ENCODE results near the gene B9D1.

B9D1 gene

GRCh38 chr17:19319771-19320505, 42.6 kb downstream of the B9D1 start:
- no peak for DNase-seq (ENCODE audit: low read depth in 2 of 2)

GRCh38 chr17:19318611-19319010, 43.9 kb downstream of the B9D1 start:
- no peak for DNase-seq (ENCODE audit: low read depth in 2 of 2)

GRCh38 chr17:19317359-19318095, 45.0 kb downstream of the B9D1 start:
- DNase-seq (ENCODE audit: low read depth in 2 of 2): no peak

- no peak for DNase-seq (ENCODE audit: low read depth in 2 of 2)
Measured at GRCh38 chr17:19316761-19317358, 45.7 kb downstream of the B9D1 start.

- DNase-seq (ENCODE audit: low read depth in 2 of 2): no peak
Measured at GRCh38 chr17:19315104-19315503, 47.4 kb downstream of the B9D1 start.

GRCh38 chr17:19313746-19314651, 48.5 kb downstream of the B9D1 start:
- DNase-seq (ENCODE audit: low read depth in 2 of 2): no peak

GRCh38 chr17:19313066-19313745, 49.3 kb downstream of the B9D1 start:
- DNase-seq (ENCODE audit: low read depth in 2 of 2): no peak

GRCh38 chr17:19312406-19312805, 50.1 kb downstream of the B9D1 start:
- DNase-seq (ENCODE audit: low read depth in 2 of 2): no peak

GRCh38 chr17:19311421-19312215, 50.9 kb downstream of the B9D1 start:
- DNase-seq (ENCODE audit: low read depth in 2 of 2): no peak

GRCh38 chr17:19311016-19311415, 51.5 kb downstream of the B9D1 start:
- DNase-seq (ENCODE audit: low read depth in 2 of 2): no peak

- no peak for DNase-seq (ENCODE audit: low read depth in 2 of 2)
Measured at GRCh38 chr17:19310151-19310550, 52.4 kb downstream of the B9D1 start.

GRCh38 chr17:19309701-19310100, 52.8 kb downstream of the B9D1 start:
- DNase-seq (ENCODE audit: low read depth in 2 of 2): no peak

- DNase-seq (ENCODE audit: low read depth in 2 of 2): no peak
Measured at GRCh38 chr17:19308398-19308797, 54.1 kb downstream of the B9D1 start.

GRCh38 chr17:19307521-19307920, 55.0 kb downstream of the B9D1 start:
- DNase-seq (ENCODE audit: low read depth in 2 of 2): no peak

GRCh38 chr17:19306160-19307111, 56.1 kb downstream of the B9D1 start:
- DNase-seq (ENCODE audit: low read depth in 2 of 2): peak in 1 of 2 donors; percentile 4

- no peak for DNase-seq (ENCODE audit: low read depth in 2 of 2)
Measured at GRCh38 chr17:19305761-19306159, 56.8 kb downstream of the B9D1 start.

- no peak for DNase-seq (ENCODE audit: low read depth in 2 of 2)
Measured at GRCh38 chr17:19305256-19305655, 57.3 kb downstream of the B9D1 start.

- DNase-seq (ENCODE audit: low read depth in 2 of 2): no peak
Measured at GRCh38 chr17:19304751-19305150, 57.8 kb downstream of the B9D1 start.

- DNase-seq (ENCODE audit: low read depth in 2 of 2): no peak
Measured at GRCh38 chr17:19304209-19304608, 58.3 kb downstream of the B9D1 start.

All from stimulated activated CD4-positive, alpha-beta T cell treated with anti-CD3 and anti-CD28 coated beads, Interleukin-4, amount 100 ng/mL, for 48 hours (primary cell).